GM12878 (cell line): ENCODE data around the gene PRSS1. TPM values are rescaled to one million over a fixed set of nuclear protein-coding genes. Genes with fewer than 3 reads are reported as not detected.

ENCODE experiments used
- ATAC-seq: fragments of 200-7000 bp; cut with Tn5 transposase; 3 replicates; pipeline ENCODE4 v1.9.1; 2020; ENCODE audit warnings: mild to moderate bottlenecking, moderate library complexity
- BruUV-seq: library from RNA; stranded (reverse); fragments of 400-500 nt; replicated peaks from 2 replicates; lab custom pipeline; 2021; lab: Mats Ljungman, UMichigan
- CTCF ChIA-PET: fragments of 300-600 bp; sonication (Branson Sonifier 250); formaldehyde crosslinking; extraction: SDS; loops from one replicate; lab custom pipeline; 2021; ENCODE audit warnings: inconsistent platforms; lab: Yijun Ruan, JAX
- POLR2A ChIA-PET: fragments of 350-600 bp; formaldehyde crosslinking; extraction: SDS; loops from one replicate; lab custom pipeline; 2021; ENCODE audit warnings: inconsistent platforms; lab: Charles Lee
- RAD21 ChIA-PET: fragments of 300-600 bp; sonication (Branson Sonifier 250); formaldehyde crosslinking; loops from one replicate; lab custom pipeline; 2023; ENCODE audit warnings: antibody characterized with exemption; ENCODE audit not compliant: unreplicated experiment; lab: Charles Lee
- SMC1A ChIA-PET: fragments of 300-600 bp; sonication (Branson Sonifier 250); formaldehyde crosslinking; loops from one replicate; lab custom pipeline; 2023; ENCODE audit not compliant: unreplicated experiment, uncharacterized antibody; lab: Charles Lee
- DNase-seq: peaks from one replicate; pipeline ENCODE4 v3.0.0-alpha.2; 2011; ENCODE audit warnings: low read depth, low spot score
- FAIRE-seq: peaks from 3 replicates; lab custom pipeline; 2011; peaks lifted over from hg19 to GRCh38; lab: Jason Lieb, UNC
- H2AFZ ChIP-seq: 2 replicates; pipeline ENCODE4 v1.6.0; 2011; ENCODE audit warnings: low read depth, low read length, control low read depth; ENCODE audit not compliant: control insufficient read depth
- H3K27ac ChIP-seq: 2 replicates; pipeline ENCODE4 v1.5.1; 2011; ENCODE audit warnings: control low read depth; ENCODE audit not compliant: control insufficient read depth, insufficient read depth
- H3K27me3 ChIP-seq, 2 experiments: replicated peaks in 1 of 2; 2 replicates each; pipeline versions ENCODE4 v1.6.0 to v1.6.1; 2011; ENCODE audit warnings: low read length in 1 of 2; ENCODE audit not compliant: control insufficient read depth in 2 of 2, insufficient read depth in 2 of 2
- H3K36me3 ChIP-seq, 2 experiments: 2 replicates each; pipeline ENCODE4 v1.5.1; 2011; ENCODE audit warnings: low read length in 1 of 2; ENCODE audit not compliant: control insufficient read depth in 2 of 2, insufficient read depth in 2 of 2
- H3K4me1 ChIP-seq: 2 replicates; pipeline ENCODE4 v1.6.1; 2011; ENCODE audit warnings: mild to moderate bottlenecking, low read length, moderate library complexity, mixed read lengths; ENCODE audit not compliant: control insufficient read depth, insufficient read depth
- H3K4me2 ChIP-seq: 2 replicates; pipeline ENCODE4 v1.6.0; 2011; ENCODE audit warnings: control low read depth; ENCODE audit not compliant: control insufficient read depth, insufficient read depth
- H3K4me3 ChIP-seq: fragments of 200-600 bp; sonication (generic); 2 replicates; pipeline ENCODE4 v1.5.1; 2016
- H3K79me2 ChIP-seq: 2 replicates; pipeline ENCODE4 v1.6.0; 2011; ENCODE audit warnings: low read length; ENCODE audit not compliant: control insufficient read depth, insufficient read depth
- H3K9ac ChIP-seq: 2 replicates; pipeline ENCODE4 v1.8.0; 2011; ENCODE audit warnings: low read length, control low read depth, mixed read lengths; ENCODE audit not compliant: control insufficient read depth, insufficient read depth
- H3K9me3 ChIP-seq: replicated peaks from 3 replicates; pipeline ENCODE4 v1.5.1; 2011; ENCODE audit warnings: mild to moderate bottlenecking, low read length; ENCODE audit not compliant: control insufficient read depth, insufficient read depth
- H4K20me1 ChIP-seq: 2 replicates; pipeline ENCODE4 v1.6.0; 2011; ENCODE audit not compliant: control insufficient read depth, insufficient read depth
- ATF7 ChIP-seq: fragments of 450-650 bp; IDR thresholded peaks from 2 replicates; pipeline ENCODE4 v1.6.1; 2016; ENCODE audit warnings: low read depth, mild to moderate bottlenecking
- BACH1 ChIP-seq: fragments of 450-650 bp; IDR thresholded peaks from 2 replicates; pipeline ENCODE4 v1.6.1; 2017; ENCODE audit warnings: mild to moderate bottlenecking, borderline replicate concordance
- CHD2 ChIP-seq: IDR thresholded peaks from 2 replicates; pipeline ENCODE4 v1.6.1; 2011; ENCODE audit warnings: low read depth, low read length, improper control_type of control experiment, borderline replicate concordance
- CHD4 ChIP-seq: fragments of 200-600 bp; sonication (generic); IDR thresholded peaks from 2 replicates; pipeline ENCODE4 v1.6.1; 2016; ENCODE audit warnings: mild to moderate bottlenecking
- GABPA ChIP-seq: IDR thresholded peaks from 2 replicates; pipeline ENCODE4 v1.6.1; 2014; ENCODE audit warnings: antibody characterized with exemption, low read depth, mild to moderate bottlenecking, inconsistent platforms
- HDAC6 ChIP-seq: fragments of 200-600 bp; sonication (generic); IDR thresholded peaks from one replicate; pipeline ENCODE4 v1.8.0; 2017; ENCODE audit warnings: antibody characterized with exemption; ENCODE audit not compliant: unreplicated experiment
- LARP7 ChIP-seq: fragments of 450-650 bp; IDR thresholded peaks from 2 replicates; pipeline ENCODE4 v1.6.1; 2017; ENCODE audit warnings: mild to moderate bottlenecking
- MLLT1 ChIP-seq: fragments of 450-650 bp; IDR thresholded peaks from 2 replicates; pipeline ENCODE4 v1.6.1; 2016; ENCODE audit warnings: mild to moderate bottlenecking
- PAX8 ChIP-seq: fragments of 450-650 bp; IDR thresholded peaks from 2 replicates; pipeline ENCODE4 v1.6.1; 2017; ENCODE audit warnings: mild to moderate bottlenecking, moderate library complexity
- POLR2AphosphoS2 ChIP-seq: IDR thresholded peaks from 2 replicates; pipeline ENCODE4 v1.6.1; 2011; ENCODE audit warnings: low read depth, mild to moderate bottlenecking, low read length, improper control_type of control experiment, moderate library complexity
- SIN3A ChIP-seq: IDR thresholded peaks from 2 replicates; pipeline ENCODE4 v1.6.1; 2012; ENCODE audit warnings: low read depth, low read length, improper control_type of control experiment
- SPI1 ChIP-seq: IDR thresholded peaks from 2 replicates; pipeline ENCODE4 v1.6.1; 2011; ENCODE audit warnings: low read depth, mild to moderate bottlenecking, low read length, moderate library complexity, borderline replicate concordance; ENCODE audit not compliant: insufficient read depth
- SREBF2 ChIP-seq: IDR thresholded peaks from 2 replicates; pipeline ENCODE4 v1.6.1; 2012; ENCODE audit warnings: mild to moderate bottlenecking, low read length
- TBL1XR1 ChIP-seq: IDR thresholded peaks from 2 replicates; pipeline ENCODE4 v1.6.1; 2012; ENCODE audit warnings: low read depth, low read length, improper control_type of control experiment
- ZNF274 ChIP-seq: IDR thresholded peaks from one replicate; pipeline ENCODE4 v1.8.0; 2011; ENCODE audit not compliant: insufficient read length, insufficient read depth
- ZNF384 ChIP-seq: IDR thresholded peaks from 2 replicates; pipeline ENCODE4 v1.6.1; 2012; ENCODE audit warnings: low read depth, mild to moderate bottlenecking, low read length, improper control_type of control experiment, borderline replicate concordance
- WGBS: methylation state at CpG from one replicate; pipeline ENCODE4 v1.1.6; 2016; ENCODE audit warnings: low lambda C conversion rate; ENCODE audit not compliant: insufficient replicate concordance, insufficient coverage; ENCODE audit errors: missing lambda C conversion rate; 5-methylcytosine and 5-hydroxymethylcytosine counted together
- in situ Hi-C: fragments of 300-500 bp; cut with MboI; formaldehyde crosslinking; loops from 9 replicates; pipeline ENCODE4 v1.14.3; 2018; ENCODE audit warnings: mixed read lengths
- intact Hi-C: fragments of 100-400 bp; cut with micrococcal nuclease; formaldehyde crosslinking; loops from one replicate; pipeline ENCODE4 v1.14.2; 2022; ENCODE audit not compliant: unreplicated experiment
- polyA plus RNA-seq, 11 experiments: library from polyadenylated mRNA; depleted of rRNA in 4 of 11; unstranded in 6 of 11; stranded (reverse) in 5 of 11; fragments of >200 nt; fragmentation: Nextera tagmentation in 4 of 11; fragmentation: Illumina TruSeq in 1 of 11; extraction: Ambion mirVana in 4 of 11; extraction: Trizol in 1 of 11; gene quantifications; 1 replicate in 1 of 11; 2 replicates in 10 of 11; pipeline versions ENCODE4 v1.2.1 to v1.2.3, GENCODE V29; 2011 to 2016; ENCODE audit warnings: inconsistent platforms in 2 of 11, missing spikeins in 2 of 11, low read depth in 1 of 11
- total RNA-seq, 4 experiments: library from RNA; depleted of rRNA in 3 of 4; stranded (reverse); fragments of >200 nt in 3 of 4; fragmentation: Illumina TruSeq in 1 of 4; extraction: Trizol in 1 of 4; gene quantifications; 2 replicates each; pipeline versions ENCODE4 v1.2.1 to v1.2.3, GENCODE V29; 2013 to 2021

PRSS1 gene
- total and polyA plus RNA-seq, 10 of the 15 experiments (the other 5 are each of a cell fraction or from before 2014, with no cell fraction given) = 11.9 TPM; not detected in 9

DNA sequence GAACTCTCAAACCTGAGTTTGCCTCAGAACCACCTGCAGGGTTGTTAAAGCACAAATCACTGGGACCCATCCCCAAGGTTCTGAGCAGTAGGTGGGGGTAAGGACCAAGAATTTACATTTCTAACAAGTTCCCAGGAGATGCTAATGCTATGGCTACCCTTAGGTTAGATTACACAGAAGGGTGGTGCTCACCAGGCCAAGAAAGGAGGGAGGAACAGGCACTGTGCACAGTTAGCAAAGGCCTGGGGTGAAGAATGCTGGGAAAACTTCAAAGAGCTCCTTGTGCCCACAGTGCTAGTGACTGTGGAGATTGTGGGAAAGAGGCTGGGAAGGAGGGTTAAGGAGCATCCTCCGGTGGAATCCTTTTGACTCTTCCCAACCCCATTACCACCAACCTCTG lies 12.8 kb downstream of the PRSS1 start:
- BruUV-seq = no TSS peak
- Histone ChIP-seq H3K9me3 (no peaks in the 10 kb centered on the region), H3K27ac (no peak overlapping the region), H3K79me2 (no peaks in the 10 kb centered on the region), H3K36me3 (no peaks in the 10 kb centered on the region), H2AFZ (no peak overlapping the region), H3K4me2 (no peak overlapping the region), H3K27me3 (peaks cover 0 to 2% of the 10 kb centered on the region in 2 experiments; a peak in 1 of 4 replicates), H3K4me1 (no peaks in the 10 kb centered on the region), H3K9ac (no peak overlapping the region), H3K4me3 (no peak overlapping the region), H4K20me1 (no peaks in the 10 kb centered on the region)
- in situ Hi-C loops = no loop called here
- RAD21 ChIA-PET = interaction anchor here (1.5 kb wide), 1 partner anchor 21 kb away, joined by 4 read pairs; no protein-coding TSS in a partner anchor
- 0% methylated on average over 1 of the region's 1 CpG for WGBS
- POLR2A ChIA-PET = no interaction called here
- no peak for TF ChIP-seq ATF7
- no peak for TF ChIP-seq CHD2
- no peak for TF ChIP-seq POLR2AphosphoS2
- no peak for TF ChIP-seq SPI1
- no peak for TF ChIP-seq PAX8
- TF ChIP-seq CHD4 = no peak
- no peak for TF ChIP-seq LARP7
- no peak for TF ChIP-seq SIN3A
- no peak for TF ChIP-seq ZNF384
- TF ChIP-seq SREBF2 = no peak
- TF ChIP-seq BACH1 = no peak
- TF ChIP-seq MLLT1 = no peak
- no peak for TF ChIP-seq ZNF274
- no peak for TF ChIP-seq GABPA
- TF ChIP-seq TBL1XR1 = no peak
- TF ChIP-seq HDAC6 = no peak
- intact Hi-C loops = no loop called here
- ATAC-seq = no peak
- FAIRE-seq = no peak
- CTCF ChIA-PET = interaction anchor here (1.5 to 2.7 kb wide), 2 partner anchors 49 to 130 kb away, joined by 3 to 10 read pairs; no protein-coding TSS in a partner anchor
- SMC1A ChIA-PET = interaction anchor here (1.5 kb wide), 1 partner anchor 13 kb away, joined by 6 read pairs; the partner anchor contains the start of gene PRSS1
- DNase-seq = no peak
